ENCODE results near the gene PPM1A. TPM values are rescaled to one million over a fixed set of nuclear protein-coding genes. Genes with fewer than 3 reads are reported as not detected.

PPM1A gene
- total RNA-seq: 10 to 100 TPM; 47.3 to 52.6 TPM

GRCh38 chr14:60248697-60249318 lies at the start of gene PPM1A:
TSS of gene PPM1A (plus strand) at chr14:60249221. CDS start at chr14:60282704, 33,483 bp downstream.
- POLR2A ChIA-PET: interaction anchor here (0.6 to 2.5 kb wide), 22 partner anchors 8 to 1951 kb away, joined by 3 to 24 read pairs (median 4); partner anchors contain the start of genes ARID4A, DAAM1, DHRS7 and JKAMP
- CTCF ChIA-PET: interaction anchor here (1.1 to 2.5 kb wide), 5 partner anchors 19 to 83 kb away, joined by 3 to 10 read pairs (median 4); partner anchors contain the start of gene DHRS7

GRCh38 chr14:60199321-60199720 lies 49.7 kb upstream of the PPM1A start:
- POLR2A ChIA-PET: no interaction called here
- CTCF ChIA-PET: no interaction called here

GRCh38 chr14:60204104-60204842 lies 44.7 kb upstream of the PPM1A start:
- POLR2A ChIA-PET: no interaction called here
- CTCF ChIA-PET: no interaction called here

- ChIA-PET POLR2A (no interaction called here), CTCF (interaction anchor here (1.3 kb wide), 1 partner anchor 24 kb away, joined by 3 read pairs; no protein-coding TSS in a partner anchor)
These were observed 43.9 kb upstream of the PPM1A start for GRCh38 chr14:60204843-60205774.

- ChIA-PET POLR2A (interaction anchor here (1.1 kb wide), 1 partner anchor 43 kb away, joined by 3 read pairs; the partner anchor contains the start of gene PPM1A), CTCF (interaction anchor here (1.3 kb wide), 1 partner anchor 25 kb away, joined by 3 read pairs; no protein-coding TSS in a partner anchor)
These were observed 42.8 kb upstream of the PPM1A start for GRCh38 chr14:60206249-60206670.

- CTCF ChIA-PET: no interaction called here
These were observed 42.0 kb upstream of the PPM1A start for GRCh38 chr14:60206837-60207533.

GRCh38 chr14:60210703-60211102 lies 38.3 kb upstream of the PPM1A start:
- CTCF ChIA-PET: no interaction called here
- POLR2A ChIA-PET: no interaction called here

More at GRCh38 chr14:60206837-60207533, 42.0 kb upstream of the PPM1A start:
- POLR2A ChIA-PET: interaction anchor here (1.1 kb wide), 1 partner anchor 42 kb away, joined by 3 read pairs; the partner anchor contains the start of gene PPM1A

GRCh38 chr14:60211153-60211552 lies 37.9 kb upstream of the PPM1A start:
- ChIA-PET CTCF (no interaction called here), POLR2A (no interaction called here)

GRCh38 chr14:60212503-60213371 lies 36.3 kb upstream of the PPM1A start:
- CTCF ChIA-PET: no interaction called here
- POLR2A ChIA-PET: no interaction called here

- POLR2A ChIA-PET: no interaction called here
- CTCF ChIA-PET: no interaction called here
These were observed 35.0 kb upstream of the PPM1A start for GRCh38 chr14:60214003-60214402.

GRCh38 chr14:60214415-60215126 lies 34.5 kb upstream of the PPM1A start:
- POLR2A ChIA-PET: no interaction called here
- CTCF ChIA-PET: no interaction called here

- POLR2A ChIA-PET: no interaction called here
- CTCF ChIA-PET: no interaction called here
These were observed 33.9 kb upstream of the PPM1A start for GRCh38 chr14:60215127-60215444.

GRCh38 chr14:60215520-60216420 lies 33.3 kb upstream of the PPM1A start:
- ChIA-PET POLR2A (no interaction called here), CTCF (no interaction called here)

GRCh38 chr14:60217713-60218112 lies 31.3 kb upstream of the PPM1A start:
- CTCF ChIA-PET: no interaction called here
- POLR2A ChIA-PET: no interaction called here

- ChIA-PET CTCF (no interaction called here), POLR2A (no interaction called here)
These were observed 28.9 kb upstream of the PPM1A start for GRCh38 chr14:60220084-60220483.

- ChIA-PET CTCF (no interaction called here), POLR2A (interaction anchor here (0.6 kb wide), 1 partner anchor 719 kb away, joined by 9 read pairs; no protein-coding TSS in a partner anchor)
These were observed 28.1 kb upstream of the PPM1A start for GRCh38 chr14:60220917-60221316.

GRCh38 chr14:60221457-60221856 lies 27.6 kb upstream of the PPM1A start:
- ChIA-PET POLR2A (interaction anchor here (0.6 kb wide), 1 partner anchor 719 kb away, joined by 9 read pairs; no protein-coding TSS in a partner anchor), CTCF (no interaction called here)

All from activated CD8-positive, alpha-beta memory T cell treated with anti-CD3 and anti-CD28 coated beads for 36 hours (primary cell).